CD4-positive, alpha-beta T cell treated with Interleukin-6 at 100 ng/mL for 8 hours (primary cell): ENCODE measurements around the gene LTBP4.
A peak's percentile ranks its signal among the peaks of the same experiment; 100 is the strongest.

Experiments used
- DNase-seq: peaks from one replicate; pipeline ENCODE4 v3.0.0-alpha.2; 2020; ENCODE audit warnings: mixed read lengths, low spot score

The LTBP4 gene

DNA sequence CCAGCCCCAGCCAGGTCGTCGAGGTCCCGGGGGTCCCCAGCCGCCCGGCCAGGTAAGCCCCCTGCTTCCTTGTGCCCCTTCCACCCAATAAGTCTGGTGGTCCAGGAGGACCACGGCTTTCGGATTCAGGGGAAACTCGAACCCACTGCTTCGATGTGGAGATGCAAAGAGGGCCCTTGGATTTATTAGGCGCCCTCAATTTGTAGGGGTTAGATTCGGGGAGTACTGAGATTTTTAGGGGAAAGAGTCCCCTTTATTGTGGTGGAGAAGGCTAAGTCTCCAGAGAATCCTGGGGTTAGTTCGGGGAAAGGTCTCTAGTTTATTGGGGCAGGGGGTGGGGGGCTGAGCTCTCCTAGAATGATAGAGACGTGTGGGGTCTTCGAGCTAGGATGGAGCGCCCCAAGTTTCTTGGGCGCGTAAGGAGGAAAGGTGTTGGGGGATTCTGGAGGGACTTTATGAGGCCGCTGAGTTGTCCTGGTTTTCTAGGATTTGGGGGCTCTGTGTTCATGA, 3.8 kb upstream of the LTBP4 start:
- DNase-seq: no peak

DNA sequence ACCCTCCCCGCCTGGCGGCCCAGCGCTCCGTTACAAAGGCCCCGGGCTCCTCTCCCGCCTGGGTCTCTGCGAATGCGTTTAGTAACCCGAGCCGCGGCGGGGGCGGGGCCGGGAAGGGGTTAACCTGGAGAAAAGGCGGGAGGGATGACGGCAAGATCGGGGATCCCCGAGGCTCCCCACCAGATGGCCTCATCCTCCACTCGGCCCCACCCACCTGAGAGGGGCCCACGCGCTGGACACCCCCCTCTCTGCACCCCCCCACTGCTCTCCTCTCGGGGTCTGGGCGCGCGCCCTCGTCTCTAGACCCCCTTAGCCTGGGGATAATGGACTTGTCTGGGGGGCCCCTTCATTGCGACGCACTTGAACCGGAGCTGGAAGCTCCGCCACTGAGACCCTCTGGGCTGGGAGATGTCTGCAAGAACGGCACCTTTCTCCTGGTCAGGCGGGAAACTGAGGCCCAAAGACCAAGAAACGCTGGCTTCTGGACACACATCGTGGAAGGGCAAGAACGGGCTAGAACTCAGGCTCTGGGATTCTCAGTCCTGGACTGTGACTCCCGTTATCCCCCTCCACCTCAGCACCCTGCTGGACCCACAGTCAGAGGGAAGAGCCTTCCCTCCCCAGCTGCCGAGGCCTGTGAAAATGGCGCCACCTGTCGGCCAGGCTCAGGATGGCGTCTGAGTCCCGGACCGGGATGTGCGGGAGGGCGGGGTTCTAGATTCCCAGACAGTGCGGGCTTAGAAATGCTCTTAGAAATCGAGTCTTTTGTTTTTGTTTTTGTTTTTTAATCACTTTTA, 2.9 kb upstream of the LTBP4 start:
- peak; percentile 76 for DNase-seq

DNA sequence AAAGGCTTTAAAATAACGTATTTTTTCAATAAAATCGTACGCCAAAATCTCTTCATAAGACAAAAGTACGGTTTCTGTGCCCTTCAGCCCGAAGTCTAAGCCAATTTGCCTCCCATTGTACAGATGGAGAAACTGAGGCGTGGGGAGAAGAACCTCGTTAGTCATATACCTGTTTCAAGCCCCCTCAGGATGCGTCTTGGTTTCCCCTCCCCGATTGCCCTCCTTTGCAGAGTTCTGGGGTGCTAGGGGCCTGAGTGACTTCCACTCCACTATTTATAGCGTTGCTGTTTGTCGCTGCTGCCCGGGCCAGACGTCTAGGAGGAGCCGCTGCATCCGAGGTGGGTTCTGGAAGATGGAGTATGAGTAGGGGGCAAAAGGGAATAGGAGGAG, 2.3 kb upstream of the LTBP4 start:
- DNase-seq: no peak

DNA sequence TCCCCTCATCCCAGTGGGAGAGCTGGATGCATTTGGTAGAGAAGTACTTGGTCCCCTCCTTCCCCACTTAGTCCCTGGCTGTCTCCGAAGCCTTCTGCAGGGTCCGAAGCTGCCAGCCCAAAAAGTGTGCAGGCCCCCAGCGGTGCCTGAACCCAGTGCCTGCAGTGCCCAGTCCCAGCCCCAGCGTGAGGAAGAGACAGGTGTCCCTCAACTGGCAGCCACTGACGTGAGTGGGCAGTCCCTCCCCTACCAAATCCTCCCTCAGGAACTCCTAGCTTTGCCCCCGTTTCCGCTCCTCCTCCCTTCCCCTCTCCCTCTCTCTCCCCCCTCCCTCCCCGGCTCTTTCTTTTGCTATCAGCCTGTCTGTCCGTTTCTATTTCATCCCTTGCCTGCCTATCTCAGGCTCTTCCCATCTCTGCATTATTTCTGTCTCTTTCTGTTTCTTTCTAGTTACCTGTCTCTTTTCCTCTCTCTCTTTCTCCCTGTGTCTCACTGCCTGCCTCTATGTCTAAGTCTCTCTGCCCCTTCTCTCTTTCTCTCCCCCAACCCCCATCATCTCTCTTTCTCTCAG, 1.8 kb upstream of the LTBP4 start:
- no peak for DNase-seq

DNA sequence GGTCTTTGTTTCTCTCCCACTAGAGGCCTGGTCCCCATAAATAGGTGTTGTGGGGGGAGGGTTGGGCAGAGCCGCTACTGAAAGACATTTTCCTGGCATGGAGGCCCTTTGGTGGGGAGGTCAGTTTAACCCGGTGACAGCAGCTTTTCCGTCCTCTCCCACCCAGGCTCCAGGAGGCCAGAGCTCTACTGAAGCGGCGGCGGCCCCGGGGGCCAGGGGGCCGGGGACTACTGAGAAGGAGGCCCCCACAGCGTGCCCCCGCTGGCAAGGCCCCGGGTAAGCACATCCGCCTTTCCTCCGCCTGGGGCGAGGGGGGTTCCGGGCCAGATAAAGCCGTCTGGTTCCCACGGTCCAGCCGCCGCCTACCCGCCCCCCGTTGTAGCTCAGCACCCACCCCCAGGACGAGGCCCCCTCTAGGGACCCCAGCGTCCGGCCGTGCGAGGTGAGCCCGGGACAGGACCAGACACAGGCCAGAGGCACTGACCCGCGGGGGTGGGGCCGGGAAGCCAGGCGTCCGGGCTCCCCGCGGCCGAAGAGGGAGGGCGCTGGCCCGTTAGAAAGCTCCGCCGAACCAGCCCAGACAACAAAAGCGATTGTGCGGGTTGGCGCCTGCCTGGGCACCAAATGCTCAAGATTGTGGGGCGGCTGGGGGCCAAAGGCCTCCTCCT, 1.1 kb upstream of the LTBP4 start:
- no peak for DNase-seq

DNA sequence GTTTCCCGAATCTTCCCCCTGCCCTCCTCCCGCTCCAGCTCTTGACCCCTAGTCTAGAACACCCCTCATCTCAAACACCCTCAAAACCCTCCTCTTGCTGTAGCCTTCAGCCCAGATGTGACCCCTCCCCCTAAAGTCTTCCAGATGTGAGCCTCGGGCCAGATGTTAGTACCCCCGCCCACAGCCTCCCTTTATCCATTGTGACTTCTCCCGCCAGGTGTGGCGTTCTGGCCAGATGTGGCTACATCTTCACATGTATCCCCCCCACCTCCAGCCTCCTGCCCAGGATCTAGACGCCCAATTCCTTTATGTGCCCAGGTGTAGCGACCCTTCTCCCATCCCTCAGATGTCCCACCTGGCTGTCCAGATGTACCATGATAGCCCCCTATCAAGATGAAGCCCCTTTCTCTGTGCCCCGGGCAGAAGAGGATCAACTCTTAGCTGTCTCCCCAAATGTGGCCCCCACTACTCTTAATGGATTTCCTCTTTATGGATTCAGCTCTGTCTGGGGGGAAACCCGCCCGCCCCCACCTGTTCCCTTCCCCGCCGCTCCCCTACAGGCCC, 517 bp upstream of the LTBP4 start:
- DNase-seq: no peak

DNA sequence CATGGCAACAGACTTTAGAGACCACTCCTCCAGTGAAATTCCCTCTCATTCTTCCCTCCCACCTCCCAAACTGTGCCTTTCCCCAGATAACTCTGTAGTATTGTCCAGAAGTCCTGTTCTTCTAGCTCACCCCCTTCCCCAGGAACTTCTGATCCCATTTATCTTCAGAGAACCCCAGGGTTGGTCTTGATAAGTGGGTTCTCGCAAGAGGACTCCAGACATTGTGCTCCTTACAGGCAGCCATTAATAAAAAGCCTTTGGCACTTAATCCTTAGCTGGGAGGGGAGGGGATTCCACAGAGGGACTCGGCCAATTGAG, 1.9 kb downstream of the LTBP4 start:
- no peak for DNase-seq

DNA sequence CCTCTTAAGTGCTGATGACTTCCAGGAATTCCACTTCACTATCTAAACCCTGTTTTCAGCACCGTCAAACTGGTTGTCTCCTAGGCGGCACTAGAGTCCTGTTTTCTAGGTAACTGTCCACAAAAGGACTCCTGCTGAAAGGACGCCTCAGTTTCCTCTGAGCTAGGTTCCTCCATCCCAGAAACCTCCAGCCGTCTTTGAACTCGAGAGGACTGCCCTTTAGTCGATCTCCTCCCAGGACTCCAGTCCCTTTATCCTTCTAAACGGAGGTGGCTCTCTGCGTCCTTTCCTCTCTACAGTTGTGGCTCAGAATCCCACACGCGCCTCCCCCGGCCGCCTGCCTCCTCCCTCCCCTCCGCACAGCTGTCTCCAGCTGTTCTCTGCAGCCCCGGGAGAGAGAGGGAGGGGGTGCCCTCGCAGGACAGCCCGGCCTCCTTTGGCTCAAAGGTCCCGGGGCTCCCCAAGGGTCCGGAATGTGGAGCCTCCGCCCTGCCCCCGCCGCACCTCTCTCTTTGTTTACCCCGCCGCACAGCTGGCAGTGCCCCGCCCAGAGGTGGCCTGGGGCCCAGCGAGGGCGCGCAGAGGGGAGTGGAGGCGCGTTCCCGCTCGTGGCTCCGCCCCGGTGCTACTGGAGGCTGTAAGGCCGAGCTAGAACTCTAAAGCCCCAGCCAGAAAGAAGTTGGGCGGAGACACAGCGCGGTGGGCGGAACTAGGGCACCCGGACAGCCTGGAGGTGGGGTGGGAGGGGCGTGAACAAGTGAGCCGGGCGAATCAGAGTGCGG, 2.4 kb downstream of the LTBP4 start:
- DNase-seq: peak; percentile 98

DNA sequence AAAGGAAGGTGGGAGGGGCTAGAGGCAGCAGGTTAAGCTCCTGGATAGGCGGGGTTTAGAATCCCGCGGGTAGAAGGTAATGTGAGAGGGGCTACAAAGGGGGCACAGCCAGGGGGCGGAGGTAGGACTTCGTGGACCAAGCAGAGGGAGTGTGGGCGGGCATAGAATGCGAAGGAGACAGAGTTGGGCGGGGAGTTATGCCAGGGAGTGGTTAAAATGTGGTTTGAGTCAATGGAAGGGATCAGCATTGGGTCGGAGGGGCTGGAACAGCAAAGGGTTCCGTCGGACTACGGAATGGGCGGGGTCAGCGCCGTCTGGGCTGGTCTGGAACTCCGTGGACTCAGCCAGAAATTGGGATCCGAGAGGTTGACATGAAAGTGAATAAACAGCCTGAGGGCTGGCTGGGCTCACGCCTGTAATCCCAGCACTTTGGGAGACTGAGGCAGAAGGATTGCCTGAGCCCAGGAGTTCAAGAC, 3.0 kb downstream of the LTBP4 start:
- no peak for DNase-seq

DNA sequence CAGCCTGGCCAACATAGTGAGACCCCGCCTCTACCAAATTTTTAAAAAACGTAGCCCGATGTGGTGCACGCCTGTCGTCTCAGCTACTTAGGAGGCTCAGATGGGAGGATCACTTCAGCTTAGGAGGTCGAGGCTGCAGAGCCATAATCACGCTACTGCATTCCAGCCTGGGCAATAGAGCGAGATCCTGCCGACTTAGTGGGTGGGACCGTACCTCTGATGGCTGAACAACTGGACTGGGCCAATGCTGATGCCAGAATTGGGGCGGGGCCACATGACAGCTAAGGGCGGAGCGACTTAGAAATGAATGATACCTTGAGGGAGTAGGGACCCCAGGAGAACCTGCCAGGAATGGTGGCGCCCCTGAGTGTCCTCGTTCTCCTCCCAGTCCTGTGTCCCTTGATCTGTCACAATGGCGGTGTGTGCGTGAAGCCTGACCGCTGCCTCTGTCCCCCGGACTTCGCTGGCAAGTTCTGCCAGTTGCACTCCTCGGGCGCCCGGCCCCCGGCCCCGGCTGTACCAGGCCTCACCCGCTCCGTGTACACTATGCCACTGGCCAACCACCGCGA, 3.6 kb downstream of the LTBP4 start:
- no peak for DNase-seq

DNA sequence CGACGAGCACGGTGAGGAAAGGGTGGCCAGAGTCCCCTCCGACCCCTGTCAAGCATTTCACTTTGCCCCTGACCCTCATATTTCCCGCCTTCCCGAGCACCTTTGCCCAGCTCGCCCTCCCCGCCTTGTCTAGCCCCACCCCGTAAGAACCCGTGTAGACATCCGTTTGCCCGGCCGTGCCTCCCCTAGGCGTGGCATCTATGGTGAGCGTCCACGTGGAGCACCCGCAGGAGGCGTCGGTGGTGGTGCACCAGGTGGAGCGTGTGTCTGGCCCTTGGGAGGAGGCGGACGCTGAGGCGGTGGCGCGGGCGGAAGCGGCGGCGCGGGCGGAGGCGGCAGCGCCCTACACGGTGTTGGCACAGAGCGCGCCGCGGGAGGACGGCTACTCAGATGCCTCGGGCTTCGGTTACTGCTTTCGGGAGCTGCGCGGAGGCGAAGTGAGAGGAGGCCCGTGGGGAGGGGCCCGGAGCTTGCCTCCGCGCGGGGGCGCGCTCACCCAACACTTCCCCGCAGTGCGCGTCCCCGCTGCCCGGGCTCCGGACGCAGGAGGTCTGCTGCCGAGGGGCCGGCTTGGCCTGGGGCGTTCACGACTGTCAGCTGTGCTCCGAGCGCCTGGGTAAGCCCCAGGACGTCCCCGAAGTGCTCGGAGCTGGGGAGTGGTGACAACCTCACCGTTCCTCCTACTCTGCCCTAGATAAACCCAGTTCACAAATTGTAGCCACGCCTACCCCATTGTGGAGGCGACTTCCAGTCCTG, 4.2 kb downstream of the LTBP4 start:
- peak; percentile 86 for DNase-seq

DNA sequence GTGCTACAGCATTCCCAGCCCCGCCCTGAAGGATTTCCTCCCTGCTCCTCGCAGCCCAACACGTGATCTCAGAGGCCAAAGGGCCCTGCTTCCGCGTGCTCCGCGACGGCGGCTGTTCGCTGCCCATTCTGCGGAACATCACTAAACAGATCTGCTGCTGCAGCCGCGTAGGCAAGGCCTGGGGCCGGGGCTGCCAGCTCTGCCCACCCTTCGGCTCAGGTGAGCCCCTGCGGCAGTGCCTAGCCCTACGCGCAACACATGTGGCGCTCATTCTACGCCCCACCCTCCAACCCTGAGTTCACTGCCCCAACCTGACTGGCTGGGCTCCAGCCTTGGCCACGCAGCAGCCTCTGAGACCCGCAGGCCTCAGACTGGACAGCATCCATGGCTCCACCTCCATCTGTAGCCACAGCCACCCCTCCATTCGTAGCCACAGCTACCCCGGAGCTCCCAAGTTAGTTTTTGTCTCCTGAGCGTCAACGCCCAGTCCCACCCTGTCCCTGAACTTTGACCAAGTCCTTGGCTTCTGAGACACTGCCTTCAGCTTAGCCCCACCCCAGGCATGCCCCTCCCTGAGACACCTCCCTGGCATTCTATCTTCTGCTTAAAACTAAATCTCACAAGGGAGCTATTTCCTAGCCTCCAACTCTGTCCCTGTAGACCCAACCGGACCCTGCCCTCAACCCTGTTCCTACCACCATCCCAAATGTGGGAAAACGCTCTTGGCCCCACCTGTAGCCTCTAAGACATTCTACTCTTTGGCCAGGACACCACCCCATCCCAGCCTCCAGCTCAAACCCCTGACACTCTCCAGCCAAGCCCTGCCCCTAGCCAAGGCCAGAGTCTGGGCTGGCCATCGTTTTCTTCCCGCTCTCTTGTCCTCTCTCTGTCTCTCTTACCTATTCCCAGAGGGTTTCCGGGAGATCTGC, 6.4 kb downstream of the LTBP4 start:
- no peak for DNase-seq

DNA sequence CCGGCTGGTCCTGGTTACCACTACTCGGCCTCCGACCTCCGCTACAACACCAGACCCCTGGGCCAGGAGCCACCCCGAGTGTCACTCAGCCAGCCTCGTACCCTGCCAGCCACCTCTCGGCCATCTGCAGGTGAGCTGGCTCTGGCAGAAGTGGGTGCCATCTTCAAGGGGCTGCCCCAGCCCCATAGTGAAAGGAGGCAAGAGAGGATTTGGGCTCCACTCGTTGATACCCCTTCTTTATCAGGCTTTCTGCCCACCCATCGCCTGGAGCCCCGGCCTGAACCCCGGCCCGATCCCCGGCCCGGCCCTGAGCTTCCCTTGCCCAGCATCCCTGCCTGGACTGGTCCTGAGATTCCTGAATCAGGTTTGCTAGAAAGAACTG, 7.1 kb downstream of the LTBP4 start:
- DNase-seq: no peak

DNA sequence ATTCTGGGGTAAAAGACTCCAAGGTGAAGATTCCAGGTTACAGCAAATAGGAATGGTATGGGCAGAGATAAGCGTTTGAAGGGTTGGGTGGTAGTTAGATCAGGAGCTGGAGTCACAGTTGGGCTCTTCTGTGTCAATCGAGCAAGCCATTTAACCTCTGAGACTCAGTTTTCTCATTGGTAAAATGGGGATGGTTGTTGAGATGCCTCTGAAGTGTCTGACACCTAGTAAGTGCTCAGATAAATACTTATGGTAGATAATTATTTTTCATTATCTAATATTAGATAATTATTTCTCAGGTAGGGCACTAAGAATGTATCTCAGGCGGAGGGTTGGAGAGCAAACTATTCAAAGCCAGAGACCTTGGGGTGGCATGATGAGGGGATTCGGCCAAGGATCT, 7.8 kb downstream of the LTBP4 start:
- DNase-seq: no peak

DNA sequence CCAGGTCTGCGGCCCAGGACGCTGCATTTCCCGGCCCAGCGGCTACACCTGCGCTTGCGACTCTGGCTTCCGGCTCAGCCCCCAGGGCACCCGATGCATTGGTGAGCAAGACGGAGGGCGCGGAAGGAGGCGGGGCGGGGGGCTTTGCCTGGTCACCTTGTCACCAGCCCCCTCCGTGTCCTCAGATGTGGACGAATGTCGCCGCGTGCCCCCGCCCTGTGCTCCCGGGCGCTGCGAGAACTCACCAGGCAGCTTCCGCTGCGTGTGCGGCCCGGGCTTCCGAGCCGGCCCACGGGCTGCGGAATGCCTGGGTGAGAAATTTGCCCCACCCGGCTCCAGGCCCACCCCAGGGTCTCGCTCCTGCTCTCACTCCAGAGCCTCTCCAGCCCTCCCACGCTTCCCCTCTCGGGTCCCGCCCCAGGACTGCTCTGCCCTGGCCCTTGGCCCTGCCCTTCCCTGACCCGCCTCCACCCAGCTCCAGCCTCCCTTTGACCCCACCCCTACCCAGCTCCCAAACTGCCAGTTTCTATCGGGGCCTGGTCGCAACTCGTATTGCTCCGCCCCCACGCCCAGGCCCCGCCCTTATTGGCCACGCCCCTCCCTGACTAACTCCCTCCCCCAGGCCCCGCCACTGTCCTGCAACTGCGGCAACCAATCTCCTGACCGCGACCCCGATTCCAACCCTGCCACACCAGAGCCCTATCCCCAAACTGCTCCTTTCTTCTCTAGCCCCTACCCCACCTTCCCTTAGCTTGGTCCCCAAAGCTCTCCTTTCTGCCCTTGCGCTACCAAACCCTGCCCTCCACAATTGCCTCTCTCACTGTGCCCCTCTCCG, 8.6 kb downstream of the LTBP4 start:
- peak; percentile 85 for DNase-seq

DNA sequence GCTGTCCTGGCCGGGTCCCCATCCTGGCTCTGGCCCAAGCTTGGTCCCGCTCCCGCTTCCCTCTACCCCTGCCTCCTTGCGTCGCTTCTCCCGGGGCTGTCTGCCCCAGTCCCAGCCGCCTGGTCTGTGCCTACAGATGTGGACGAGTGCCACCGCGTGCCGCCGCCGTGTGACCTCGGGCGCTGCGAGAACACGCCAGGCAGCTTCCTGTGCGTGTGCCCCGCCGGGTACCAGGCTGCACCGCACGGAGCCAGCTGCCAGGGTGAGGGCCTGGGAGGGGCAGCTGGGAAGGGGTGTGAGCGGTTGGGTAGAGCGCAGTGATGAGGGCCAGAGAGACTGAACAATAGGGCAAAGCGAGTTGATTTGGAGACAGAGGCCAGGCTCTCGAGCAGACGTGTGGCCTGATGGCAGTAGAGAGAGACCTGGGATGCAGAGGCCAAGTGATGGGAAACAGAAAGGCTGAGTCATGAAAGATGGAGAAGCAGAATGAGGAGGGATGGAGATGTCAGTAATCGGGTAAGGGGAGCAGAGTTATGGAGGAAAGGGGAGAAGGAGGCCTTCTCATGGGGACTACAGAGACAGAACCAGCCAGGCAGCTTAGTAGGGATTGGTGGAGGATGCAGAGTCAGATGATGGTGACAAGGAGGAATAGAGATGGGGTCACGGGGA, 9.4 kb downstream of the LTBP4 start:
- DNase-seq: peak; percentile 66

DNA sequence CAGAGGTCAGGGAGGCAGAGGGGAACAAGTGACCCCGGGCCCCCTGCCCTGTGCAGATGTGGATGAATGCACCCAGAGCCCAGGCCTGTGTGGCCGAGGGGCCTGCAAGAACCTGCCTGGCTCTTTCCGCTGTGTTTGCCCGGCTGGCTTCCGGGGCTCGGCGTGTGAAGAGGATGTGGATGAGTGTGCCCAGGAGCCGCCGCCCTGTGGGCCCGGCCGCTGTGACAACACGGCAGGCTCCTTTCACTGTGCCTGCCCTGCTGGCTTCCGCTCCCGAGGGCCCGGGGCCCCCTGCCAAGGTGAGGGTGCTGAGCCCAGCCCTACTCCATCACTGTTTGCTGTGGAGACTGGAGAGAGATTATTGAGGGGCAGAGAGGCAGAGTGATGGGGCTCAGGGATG, 9.9 kb downstream of the LTBP4 start:
- DNase-seq: no peak

DNA sequence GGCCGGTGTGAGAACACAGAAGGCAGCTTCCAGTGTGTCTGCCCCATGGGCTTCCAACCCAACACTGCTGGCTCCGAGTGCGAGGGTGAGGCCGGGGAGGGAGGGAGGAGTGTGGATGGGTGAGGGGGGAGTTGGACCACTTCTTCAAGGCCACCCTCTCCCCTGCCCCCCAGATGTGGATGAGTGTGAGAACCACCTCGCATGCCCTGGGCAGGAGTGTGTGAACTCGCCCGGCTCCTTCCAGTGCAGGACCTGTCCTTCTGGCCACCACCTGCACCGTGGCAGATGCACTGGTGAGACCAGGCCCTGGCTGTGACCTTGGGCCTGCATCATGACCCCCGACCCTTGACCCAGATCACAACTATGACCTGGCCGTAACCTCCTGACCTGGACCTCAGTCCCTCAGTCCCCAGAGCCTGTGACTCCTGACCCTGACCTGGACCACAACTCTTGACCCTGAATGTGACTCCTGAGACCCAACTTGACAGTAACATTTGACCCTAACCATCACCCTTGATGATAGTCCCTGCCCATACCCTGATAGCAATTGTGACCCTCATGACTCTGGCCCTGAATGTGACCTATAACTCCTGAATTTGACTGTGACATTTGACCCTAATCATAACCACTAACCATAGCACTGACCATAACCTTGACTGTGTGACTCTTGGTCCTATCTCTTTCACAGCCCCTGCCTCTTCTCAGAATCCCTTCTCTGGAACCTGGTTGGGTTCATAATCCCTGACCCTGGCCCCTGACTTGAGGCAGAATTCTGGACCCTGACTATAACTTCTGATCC, 10.9 kb downstream of the LTBP4 start:
- no peak for DNase-seq
